Adipocyte (in vitro differentiated cells): ENCODE data around the gene MLLT3.
A peak's percentile ranks its signal among the peaks of the same experiment; 100 is the strongest.

Experiments
- DNase-seq: peaks from one replicate; pipeline ENCODE4 v3.0.0-alpha.2; 2015; ENCODE audit warnings: low read depth
- H3K27me3 ChIP-seq: replicated peaks from 2 replicates; pipeline ENCODE4 v1.7.0; 2013; ENCODE audit warnings: mild to moderate bottlenecking, low read length, moderate library complexity; ENCODE audit not compliant: control insufficient read depth, insufficient read depth
- H3K36me3 ChIP-seq: 2 replicates; pipeline ENCODE4 v1.7.0; 2013; ENCODE audit warnings: low read length, mild to moderate bottlenecking, moderate library complexity; ENCODE audit not compliant: control insufficient read depth, insufficient read depth, severe bottlenecking
- H3K4me1 ChIP-seq: 2 replicates; pipeline ENCODE4 v1.7.0; 2013; ENCODE audit warnings: mild to moderate bottlenecking, low read length, moderate library complexity; ENCODE audit not compliant: control insufficient read depth, insufficient read depth
- H3K4me3 ChIP-seq: 2 replicates; pipeline ENCODE4 v1.7.0; 2013; ENCODE audit warnings: mild to moderate bottlenecking, low read length, moderate library complexity
- H3K9ac ChIP-seq: 2 replicates; pipeline ENCODE4 v1.7.0; 2013; ENCODE audit warnings: mild to moderate bottlenecking, low read length, moderate library complexity
- H3K9me3 ChIP-seq: 2 replicates; pipeline ENCODE4 v1.7.0; 2013; ENCODE audit warnings: mild to moderate bottlenecking, low read length, moderate library complexity; ENCODE audit not compliant: control insufficient read depth

Gene MLLT3

DNA sequence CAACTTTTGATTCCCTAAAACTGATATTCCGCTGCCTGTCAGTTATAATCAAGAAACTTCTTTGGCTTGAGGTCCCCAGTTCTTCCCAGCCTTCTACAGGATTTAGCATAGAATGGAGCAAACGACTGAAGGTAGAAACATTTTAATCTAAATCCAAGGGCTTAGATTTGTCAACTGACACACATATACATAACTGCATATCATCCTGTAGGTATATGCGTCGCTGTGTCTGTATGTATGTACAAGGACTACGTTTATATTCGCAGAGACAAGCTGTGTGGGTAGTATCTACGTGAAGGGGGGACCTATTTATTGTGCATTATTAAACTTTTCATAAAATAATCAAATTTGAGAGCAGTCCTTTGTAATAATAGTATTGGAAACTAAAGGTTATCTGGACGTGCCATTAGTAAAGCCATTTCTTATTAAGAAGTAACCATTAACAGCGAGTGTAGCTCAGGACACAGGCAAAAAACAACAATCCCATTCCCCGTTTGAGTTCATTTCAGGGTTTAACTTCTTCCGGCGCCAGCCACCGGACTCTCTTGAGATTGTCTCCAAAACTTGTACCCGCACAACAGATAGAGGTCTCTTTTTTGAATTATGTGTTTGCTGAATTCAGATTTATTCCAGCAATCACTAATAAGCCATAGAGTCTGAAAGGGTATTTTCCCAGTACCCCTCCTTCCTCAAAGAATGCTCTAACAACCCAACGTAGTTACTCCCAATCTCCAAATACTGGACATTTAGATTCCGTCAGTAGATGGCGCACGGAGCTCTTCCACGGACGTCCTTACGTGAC lies 2.1 kb upstream of the MLLT3 start:
- Histone ChIP-seq H3K9me3 (no peaks in the 10 kb centered on the region), H3K9ac (peak overlapping the region; percentile 91), H3K4me3 (peak overlapping the region; percentile 98), H3K27me3 (no peaks in the 10 kb centered on the region), H3K36me3 (no peaks in the 10 kb centered on the region), H3K4me1 (peaks cover 18% of the 10 kb centered on the region)
- peak; percentile 91 for DNase-seq

DNA sequence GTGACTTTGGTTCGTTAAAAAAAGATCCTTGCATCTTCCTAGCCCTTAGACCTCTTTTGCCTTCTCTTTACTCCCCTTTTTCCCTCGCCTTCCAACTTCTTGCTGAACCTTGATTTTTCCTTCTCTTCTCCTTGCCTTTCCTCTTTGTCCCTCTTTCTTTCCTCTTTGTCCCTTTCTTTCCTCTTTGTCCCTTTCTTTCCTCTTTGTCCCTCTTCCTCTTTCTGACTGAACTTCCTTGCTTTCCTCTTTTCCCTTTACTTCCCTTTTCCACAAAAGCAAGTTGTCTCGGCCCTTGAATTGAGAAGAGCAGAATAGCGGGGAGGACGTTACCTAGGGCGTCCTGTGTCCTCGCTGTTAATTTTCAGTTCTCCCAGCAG lies 1.4 kb upstream of the MLLT3 start:
- no peaks in the 10 kb centered on the region for H3K36me3 ChIP-seq
- H3K9me3 ChIP-seq = no peaks in the 10 kb centered on the region
- H3K27me3 ChIP-seq = no peaks in the 10 kb centered on the region
- peak overlapping the region; percentile 98 for H3K4me3 ChIP-seq
- peaks cover 18% of the 10 kb centered on the region for H3K4me1 ChIP-seq
- H3K9ac ChIP-seq = peak overlapping the region; percentile 91
- DNase-seq = no peak

- Histone ChIP-seq H3K4me3 (peak overlapping the region; percentile 98), H3K27me3 (no peaks in the 10 kb centered on the region), H3K36me3 (no peaks in the 10 kb centered on the region), H3K9me3 (no peaks in the 10 kb centered on the region), H3K4me1 (peaks cover 23% of the 10 kb centered on the region), H3K9ac (peak overlapping the region; percentile 91)
- peak; percentile 61 for DNase-seq
These were observed 885 bp upstream of the MLLT3 start for GRCh38 chr9:20623021-20623747.

DNA sequence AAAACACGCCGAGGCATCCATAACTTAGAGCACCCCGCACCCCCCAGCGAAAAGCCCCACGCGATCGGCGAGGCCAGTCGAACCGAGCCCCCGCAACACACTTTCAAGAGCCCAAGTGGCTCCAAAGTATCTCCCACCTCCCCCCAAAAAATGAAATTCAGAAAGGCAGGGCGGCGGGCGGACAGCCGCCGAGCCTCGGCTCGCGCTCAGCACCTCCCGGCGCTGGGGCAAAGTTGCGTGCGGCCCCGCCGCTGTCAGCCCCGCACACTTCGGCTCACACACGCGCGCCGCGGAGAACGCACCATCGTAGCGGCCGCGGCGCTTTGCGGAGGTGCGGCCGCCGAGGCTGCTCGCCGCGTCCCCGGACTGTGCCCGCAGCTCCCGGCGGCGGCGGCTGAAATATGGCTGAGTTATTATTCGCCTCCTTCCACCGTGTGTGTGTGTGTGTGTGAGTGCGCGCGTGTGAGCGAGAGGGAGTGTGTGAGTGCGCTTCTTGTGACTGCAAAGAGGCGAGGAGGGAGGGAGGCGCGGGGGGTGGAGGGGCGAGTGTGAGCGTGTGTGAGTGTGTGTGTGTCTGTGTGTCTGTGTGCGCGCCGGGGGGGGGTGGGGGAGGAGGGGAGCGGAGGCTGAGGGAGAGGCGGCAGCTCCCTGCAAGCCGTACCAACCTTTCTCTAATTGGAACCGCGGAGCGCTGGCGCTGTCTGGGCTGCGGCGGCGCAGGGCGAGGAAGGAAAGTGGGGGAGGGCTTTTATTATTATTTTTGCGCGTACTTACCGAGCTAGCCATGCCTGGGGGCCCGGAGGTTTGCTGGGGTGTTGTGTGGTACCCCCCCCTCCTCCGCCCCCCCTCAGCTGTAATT lies 599 bp downstream of the MLLT3 start:
- H3K27me3 ChIP-seq = no peaks in the 10 kb centered on the region
- DNase-seq = peak; percentile 76
- peaks cover 23% of the 10 kb centered on the region for H3K4me1 ChIP-seq
- no peaks in the 10 kb centered on the region for H3K36me3 ChIP-seq
- H3K4me3 ChIP-seq = peak overlapping the region; percentile 98
- peak overlapping the region; percentile 91 for H3K9ac ChIP-seq
- no peaks in the 10 kb centered on the region for H3K9me3 ChIP-seq

GRCh38 chr9:20620650-20621470 lies 1.4 kb downstream of the MLLT3 start:
- DNase-seq = peak; percentile 67
- Histone ChIP-seq H3K36me3 (no peaks in the 10 kb centered on the region), H3K4me1 (peaks cover 23% of the 10 kb centered on the region), H3K9ac (peak overlapping the region; percentile 91), H3K4me3 (peak overlapping the region; percentile 98), H3K9me3 (no peaks in the 10 kb centered on the region), H3K27me3 (no peaks in the 10 kb centered on the region)

DNA sequence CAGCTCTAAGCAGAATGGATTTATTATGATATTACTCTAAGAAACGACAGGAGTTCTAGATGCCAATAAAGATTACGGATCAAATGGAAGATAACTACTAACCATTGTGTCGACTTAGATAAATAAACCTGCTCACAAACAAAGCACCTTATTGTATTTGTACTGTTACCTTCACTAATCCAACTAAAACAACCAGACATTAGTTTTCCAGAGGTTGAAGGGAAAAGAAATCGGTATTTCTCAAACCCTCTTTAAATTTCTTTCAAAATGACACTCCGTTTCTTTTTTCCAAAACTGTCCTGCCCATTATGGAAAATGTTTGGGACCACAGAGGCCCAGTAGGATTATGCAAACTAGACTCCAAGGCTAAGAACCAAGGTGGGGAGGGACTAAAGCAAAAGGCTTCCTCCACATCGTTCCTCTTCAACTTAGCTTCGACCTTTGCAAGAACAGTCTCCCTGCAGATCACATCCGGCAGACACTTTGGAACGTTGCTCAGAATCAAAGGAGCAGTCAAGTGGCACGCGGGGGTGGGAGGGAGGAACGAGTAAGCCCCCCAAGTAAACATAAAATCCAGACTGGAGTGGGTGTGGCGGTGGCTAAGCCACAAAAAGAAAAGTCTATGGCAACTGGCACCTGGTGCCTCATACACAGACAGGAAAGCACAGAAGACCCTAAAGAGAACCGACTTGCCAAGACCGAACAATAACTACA lies 2.7 kb downstream of the MLLT3 start:
- Histone ChIP-seq H3K9ac (peak overlapping the region; percentile 91), H3K27me3 (no peaks in the 10 kb centered on the region), H3K4me3 (peak overlapping the region; percentile 98), H3K9me3 (no peaks in the 10 kb centered on the region), H3K36me3 (no peaks in the 10 kb centered on the region), H3K4me1 (peaks cover 23% of the 10 kb centered on the region)
- DNase-seq = no peak

DNA sequence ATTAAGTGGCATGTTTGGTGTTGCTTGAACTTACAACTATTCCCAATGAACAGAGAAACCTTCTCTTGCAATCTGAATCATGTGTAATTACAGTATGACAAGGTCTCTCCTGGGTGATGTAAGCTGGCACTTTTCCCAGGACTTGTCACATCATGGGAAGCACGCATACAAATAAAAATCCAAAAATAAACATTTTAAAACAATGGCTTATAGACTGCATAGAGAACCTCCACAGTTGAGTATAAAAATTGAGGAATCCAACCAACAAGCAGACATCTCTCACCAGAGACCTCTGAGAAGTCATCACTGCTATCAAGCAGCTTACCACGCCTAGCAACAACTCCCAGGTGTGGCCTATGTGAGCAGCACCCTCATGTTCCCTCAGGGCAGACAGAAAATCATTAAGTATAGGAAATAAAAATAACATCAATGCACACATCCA lies 3.9 kb downstream of the MLLT3 start:
- H3K9me3 ChIP-seq = no peaks in the 10 kb centered on the region
- H3K4me3 ChIP-seq = no peak overlapping the region
- H3K4me1 ChIP-seq = peaks cover 11% of the 10 kb centered on the region
- H3K27me3 ChIP-seq = no peaks in the 10 kb centered on the region
- DNase-seq = peak; percentile 79
- H3K9ac ChIP-seq = no peak overlapping the region
- no peaks in the 10 kb centered on the region for H3K36me3 ChIP-seq

DNA sequence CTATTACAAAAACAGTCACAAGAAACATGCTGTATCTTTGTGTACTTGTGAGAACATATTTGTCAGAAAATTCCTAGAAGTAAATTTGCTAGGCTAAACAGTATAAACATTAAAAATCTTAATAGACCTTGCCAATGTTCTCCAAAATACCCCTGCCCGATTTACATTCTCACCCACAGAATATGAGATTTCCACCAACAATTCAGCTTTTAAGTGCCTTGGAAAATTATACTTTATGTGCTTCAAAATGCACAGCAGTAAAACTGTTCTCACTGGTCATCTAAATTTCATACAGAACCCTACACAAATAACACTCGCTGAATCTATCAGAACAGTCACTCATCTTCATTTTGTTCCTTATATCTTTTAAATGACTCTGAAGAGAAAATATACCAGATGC lies 5.5 kb downstream of the MLLT3 start:
- no peak overlapping the region for H3K4me3 ChIP-seq
- H3K9ac ChIP-seq = no peak overlapping the region
- no peaks in the 10 kb centered on the region for H3K27me3 ChIP-seq
- H3K36me3 ChIP-seq = no peaks in the 10 kb centered on the region
- DNase-seq = no peak
- no peaks in the 10 kb centered on the region for H3K9me3 ChIP-seq
- H3K4me1 ChIP-seq = peaks cover 16% of the 10 kb centered on the region

GRCh38 chr9:20614602-20615216 lies 7.6 kb downstream of the MLLT3 start:
- no peak overlapping the region for H3K9ac ChIP-seq
- no peaks in the 10 kb centered on the region for H3K9me3 ChIP-seq
- H3K4me1 ChIP-seq = peaks cover 20% of the 10 kb centered on the region
- no peaks in the 10 kb centered on the region for H3K27me3 ChIP-seq
- no peak for DNase-seq
- no peak overlapping the region for H3K4me3 ChIP-seq
- H3K36me3 ChIP-seq = no peaks in the 10 kb centered on the region
